Neural progenitor cell (in vitro differentiated cells): ENCODE results near the gene NRP1. TPM values are rescaled to one million over a fixed set of nuclear protein-coding genes. Genes with fewer than 3 reads are reported as not detected.
A peak's percentile ranks its signal among the peaks of the same experiment; 100 is the strongest.

Experiments
- DNase-seq: peaks from one replicate; pipeline ENCODE4 v3.0.0-alpha.2; 2016; ENCODE audit warnings: low spot score
- H2AFZ ChIP-seq: fragments of 200-600 bp; sonication (generic); replicated peaks from 2 replicates; pipeline ENCODE4 v1.6.1; 2016; ENCODE audit warnings: antibody characterized with exemption
- H3F3A ChIP-seq: fragments of 200-600 bp; sonication (generic); 2 replicates; pipeline ENCODE4 v1.6.1; 2016; ENCODE audit warnings: antibody characterized with exemption, low read depth
- H3K27ac ChIP-seq: fragments of 200-600 bp; sonication (generic); 2 replicates; pipeline ENCODE4 v1.5.1; 2016; ENCODE audit warnings: mild to moderate bottlenecking
- H3K27me3 ChIP-seq: fragments of 200-600 bp; sonication (generic); 2 replicates; pipeline ENCODE4 v1.6.1; 2016; ENCODE audit warnings: mild to moderate bottlenecking, moderate library complexity
- H3K36me3 ChIP-seq: fragments of 200-600 bp; sonication (generic); 2 replicates; pipeline ENCODE4 v1.5.1; 2016
- H3K4me1 ChIP-seq: fragments of 200-600 bp; sonication (generic); 2 replicates; pipeline ENCODE4 v1.6.1; 2016; ENCODE audit warnings: mixed run types
- H3K4me2 ChIP-seq: fragments of 200-600 bp; sonication (generic); 2 replicates; pipeline ENCODE4 v1.6.1; 2016
- H3K4me3 ChIP-seq: fragments of 200-600 bp; sonication (generic); 2 replicates; pipeline ENCODE4 v1.5.1; 2016
- H3K79me2 ChIP-seq: fragments of 200-600 bp; sonication (generic); 2 replicates; pipeline ENCODE4 v1.6.1; 2016; ENCODE audit warnings: low read depth
- H3K9ac ChIP-seq: fragments of 200-600 bp; sonication (generic); 2 replicates; pipeline ENCODE4 v1.6.1; 2016
- H3K9me3 ChIP-seq: fragments of 200-600 bp; sonication (generic); 2 replicates; pipeline ENCODE4 v1.5.1; 2016; ENCODE audit warnings: low read depth
- H4K20me1 ChIP-seq: fragments of 200-600 bp; sonication (generic); 2 replicates; pipeline ENCODE4 v1.6.1; 2016; ENCODE audit warnings: low read depth
- H3K27ac Mint-ChIP-seq: 3 replicates; pipeline ENCODE4 v1.8.0; 2021; ENCODE audit warnings: mixed read lengths
- H3K27me3 Mint-ChIP-seq: 2 replicates; pipeline ENCODE4 v1.8.0; 2022; ENCODE audit warnings: low read depth, mild to moderate bottlenecking, inconsistent platforms, moderate library complexity, mixed read lengths; ENCODE audit not compliant: insufficient read depth
- H3K36me3 Mint-ChIP-seq: 3 replicates; pipeline ENCODE4 v1.8.0; 2021; ENCODE audit warnings: mixed read lengths
- H3K4me1 Mint-ChIP-seq: 3 replicates; pipeline ENCODE4 v1.8.0; 2021; ENCODE audit warnings: mixed read lengths
- H3K4me3 Mint-ChIP-seq: 3 replicates; pipeline ENCODE4 v1.8.0; 2021; ENCODE audit warnings: mild to moderate bottlenecking, moderate library complexity, mixed read lengths
- H3K9me3 Mint-ChIP-seq: 3 replicates; pipeline ENCODE4 v1.8.0; 2020; ENCODE audit warnings: mixed read lengths
- EZH2 ChIP-seq: fragments of 200-600 bp; sonication (generic); IDR thresholded peaks from 2 replicates; pipeline ENCODE4 v1.6.1; 2017; ENCODE audit warnings: antibody characterized with exemption, mild to moderate bottlenecking, moderate library complexity
- EZH2phosphoT487 ChIP-seq: fragments of 200-600 bp; sonication (generic); IDR thresholded peaks from 2 replicates; pipeline ENCODE4 v1.6.1; 2017; ENCODE audit warnings: antibody characterized with exemption
- total RNA-seq: library from RNA; depleted of rRNA; stranded (reverse); fragments of >200 nt; gene quantifications from 2 replicates; pipeline ENCODE4 v1.2.3, GENCODE V29; 2015; ENCODE audit warnings: low replicate concordance
- TF ChIP-seq, protein P1 (sequence below): fragments of 200-600 bp; sonication (generic); IDR thresholded peaks from 2 replicates; pipeline ENCODE4 v1.5.1; 2017; ENCODE audit warnings: antibody characterized with exemption, mild to moderate bottlenecking

Gene NRP1
- total RNA-seq, 1 donor from 2014 or later = 1.9 TPM

DNA sequence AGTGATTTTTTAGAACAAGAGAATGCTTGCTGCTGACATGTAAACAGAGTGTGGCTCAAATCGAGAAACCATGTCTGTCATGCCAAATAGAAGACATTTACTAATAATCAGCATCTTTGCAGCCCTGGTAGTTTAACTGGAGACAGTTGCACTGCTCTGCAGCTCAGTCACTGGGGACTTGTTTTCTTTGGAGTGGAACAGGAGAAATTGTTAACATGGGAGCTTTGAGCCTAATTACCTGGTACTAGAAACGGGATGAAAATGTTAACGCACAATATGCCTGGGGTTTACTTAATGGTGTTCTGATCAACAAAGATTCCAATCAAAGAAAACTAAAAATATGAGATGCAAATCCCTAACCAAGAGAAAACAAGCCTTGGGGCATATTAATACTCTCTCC, 153.5 kb downstream of the NRP1 start:
- H3K9ac ChIP-seq = no peak overlapping the region
- no peak overlapping the region for H2AFZ ChIP-seq
- Mint-ChIP-seq H3K27me3 (peaks cover 2% of the 10 kb centered on the region), H3K4me1 (no peaks in the 10 kb centered on the region), H3K9me3 (no peaks in the 10 kb centered on the region), H3K36me3 (peaks cover 18% of the 10 kb centered on the region), H3K4me3 (no peak overlapping the region), H3K27ac (no peak overlapping the region)
- TF ChIP-seq EZH2 (no peak), EZH2phosphoT487 (no peak)
- TF ChIP-seq, protein P1, sequence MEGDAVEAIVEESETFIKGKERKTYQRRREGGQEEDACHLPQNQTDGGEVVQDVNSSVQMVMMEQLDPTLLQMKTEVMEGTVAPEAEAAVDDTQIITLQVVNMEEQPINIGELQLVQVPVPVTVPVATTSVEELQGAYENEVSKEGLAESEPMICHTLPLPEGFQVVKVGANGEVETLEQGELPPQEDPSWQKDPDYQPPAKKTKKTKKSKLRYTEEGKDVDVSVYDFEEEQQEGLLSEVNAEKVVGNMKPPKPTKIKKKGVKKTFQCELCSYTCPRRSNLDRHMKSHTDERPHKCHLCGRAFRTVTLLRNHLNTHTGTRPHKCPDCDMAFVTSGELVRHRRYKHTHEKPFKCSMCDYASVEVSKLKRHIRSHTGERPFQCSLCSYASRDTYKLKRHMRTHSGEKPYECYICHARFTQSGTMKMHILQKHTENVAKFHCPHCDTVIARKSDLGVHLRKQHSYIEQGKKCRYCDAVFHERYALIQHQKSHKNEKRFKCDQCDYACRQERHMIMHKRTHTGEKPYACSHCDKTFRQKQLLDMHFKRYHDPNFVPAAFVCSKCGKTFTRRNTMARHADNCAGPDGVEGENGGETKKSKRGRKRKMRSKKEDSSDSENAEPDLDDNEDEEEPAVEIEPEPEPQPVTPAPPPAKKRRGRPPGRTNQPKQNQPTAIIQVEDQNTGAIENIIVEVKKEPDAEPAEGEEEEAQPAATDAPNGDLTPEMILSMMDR = no peak
- no peaks in the 10 kb centered on the region for H3K9me3 ChIP-seq
- no peaks in the 10 kb centered on the region for H3K27me3 ChIP-seq
- H4K20me1 ChIP-seq = no peaks in the 10 kb centered on the region
- H3K36me3 ChIP-seq = no peaks in the 10 kb centered on the region
- no peak overlapping the region for H3K4me3 ChIP-seq
- no peak overlapping the region for H3K27ac ChIP-seq
- peaks cover 19% of the 10 kb centered on the region for H3K4me1 ChIP-seq
- no peak for DNase-seq
- H3F3A ChIP-seq = no peaks in the 10 kb centered on the region
- no peaks in the 10 kb centered on the region for H3K79me2 ChIP-seq
- no peak overlapping the region for H3K4me2 ChIP-seq

- Mint-ChIP-seq H3K4me3 (no peak overlapping the region), H3K36me3 (peaks cover 18% of the 10 kb centered on the region), H3K9me3 (no peaks in the 10 kb centered on the region), H3K4me1 (no peaks in the 10 kb centered on the region), H3K27me3 (peaks cover 2% of the 10 kb centered on the region), H3K27ac (no peak overlapping the region)
- Histone ChIP-seq H4K20me1 (no peaks in the 10 kb centered on the region), H3K27me3 (no peaks in the 10 kb centered on the region), H3K4me3 (no peak overlapping the region), H3F3A (no peaks in the 10 kb centered on the region), H3K79me2 (no peaks in the 10 kb centered on the region), H3K9me3 (no peaks in the 10 kb centered on the region), H3K36me3 (no peaks in the 10 kb centered on the region), H3K9ac (no peak overlapping the region), H3K27ac (no peak overlapping the region), H3K4me1 (peaks cover 19% of the 10 kb centered on the region), H3K4me2 (no peak overlapping the region), H2AFZ (no peak overlapping the region)
- TF ChIP-seq EZH2phosphoT487 = no peak
- no peak for TF ChIP-seq EZH2
- TF ChIP-seq, protein P1 = no peak
- DNase-seq = no peak
Measured at GRCh38 chr10:33180390-33180789, 154.1 kb downstream of the NRP1 start.

DNA sequence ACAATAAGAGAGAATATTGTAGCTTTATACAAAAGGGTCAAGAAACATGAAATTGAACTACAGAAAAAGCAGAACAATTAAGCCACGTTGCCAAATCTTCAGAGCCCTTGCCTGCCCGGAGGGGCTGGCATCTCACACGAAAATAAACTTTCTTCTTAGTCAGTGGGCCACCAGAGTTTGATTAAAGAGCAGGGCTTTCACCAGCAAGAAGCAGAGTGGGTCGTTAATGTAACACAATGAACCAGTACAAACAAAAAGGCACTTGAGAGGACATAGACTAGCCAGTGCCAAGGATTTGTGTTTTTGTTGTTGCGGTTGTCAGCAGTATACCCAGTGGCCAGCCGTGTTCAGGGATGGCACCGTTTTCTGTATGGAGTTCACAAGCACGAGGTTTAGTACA, 155.4 kb downstream of the NRP1 start:
- Histone ChIP-seq H3F3A (no peaks in the 10 kb centered on the region), H3K4me1 (peaks cover 19% of the 10 kb centered on the region), H3K4me3 (no peak overlapping the region), H3K27ac (no peak overlapping the region), H3K36me3 (no peaks in the 10 kb centered on the region), H3K79me2 (no peaks in the 10 kb centered on the region), H4K20me1 (no peaks in the 10 kb centered on the region), H3K27me3 (no peaks in the 10 kb centered on the region), H3K9ac (no peak overlapping the region), H3K9me3 (no peaks in the 10 kb centered on the region), H3K4me2 (peak overlapping the region; percentile 9), H2AFZ (no peak overlapping the region)
- H3K27me3 Mint-ChIP-seq = no peaks in the 10 kb centered on the region
- H3K9me3 Mint-ChIP-seq = no peaks in the 10 kb centered on the region
- H3K4me3 Mint-ChIP-seq = no peak overlapping the region
- no peaks in the 10 kb centered on the region for H3K4me1 Mint-ChIP-seq
- DNase-seq = no peak
- H3K36me3 Mint-ChIP-seq = peaks cover 18% of the 10 kb centered on the region
- no peak overlapping the region for H3K27ac Mint-ChIP-seq
- no peak for TF ChIP-seq EZH2
- TF ChIP-seq EZH2phosphoT487 = no peak
- TF ChIP-seq, protein P1 = no peak
